Psoas muscle (tissue), 8 donors: ENCODE measurements around the gene GALNT17. TPM values are rescaled to one million over a fixed set of nuclear protein-coding genes. Genes with fewer than 3 reads are reported as not detected.

Source experiments
- ATAC-seq, 4 donors: fragments of 200-7000 bp; cut with Tn5 transposase; one replicate each; pipeline ENCODE4 v1.9.1; 2020; ENCODE audit warnings: moderate library complexity in 3 of 4, mild to moderate bottlenecking in 2 of 4
- DNase-seq, 2 donors: peaks; one replicate each; pipeline ENCODE4 v3.0.0-alpha.2; 2020
- H3K27ac ChIP-seq: fragments of 200-600 bp; one replicate; pipeline ENCODE4 v1.8.0; 2022
- H3K27me3 ChIP-seq, 3 donors: fragments of 200-600 bp in 1 of 3; one replicate each; pipeline versions ENCODE4 v1.6.1 to v1.8.0; 2013 to 2022; ENCODE audit warnings: low read length in 2 of 3, mild to moderate bottlenecking in 2 of 3, moderate library complexity in 1 of 3; ENCODE audit not compliant: insufficient read depth in 3 of 3
- H3K36me3 ChIP-seq, 2 donors: fragments of 200-600 bp in 1 of 2; one replicate each; pipeline versions ENCODE4 v1.6.1 to v1.8.0; 2013 to 2022; ENCODE audit warnings: low read depth in 1 of 2, mild to moderate bottlenecking in 1 of 2, moderate library complexity in 1 of 2; ENCODE audit not compliant: insufficient read depth in 1 of 2
- H3K4me1 ChIP-seq: fragments of 200-600 bp; one replicate; pipeline ENCODE4 v1.8.0; 2022
- H3K4me3 ChIP-seq: fragments of 200-600 bp; one replicate; pipeline ENCODE4 v1.8.0; 2022; ENCODE audit warnings: mild to moderate bottlenecking
- H3K9me3 ChIP-seq: fragments of 200-600 bp; one replicate; pipeline ENCODE4 v1.8.0; 2022
- WGBS, 3 donors: extraction: QIAGEN DNeasy Blood & Tissue Kit; methylation state at CpG; one replicate each; pipeline versions ENCODE4 v1.1.6 to v1.1.7; 2013; 5-methylcytosine and 5-hydroxymethylcytosine counted together
- intact Hi-C, 2 donors: fragments of 100-400 bp; cut with DNase I; formaldehyde crosslinking; loops; one replicate each; pipeline versions ENCODE4 v1.11.0 to v1.14.2; 2022
- polyA plus RNA-seq, 3 donors: library from polyadenylated mRNA; stranded (reverse); fragments of 200-250 nt; gene quantifications; one replicate each; pipeline ENCODE4 v1.2.3, GENCODE V29; 2013
- total RNA-seq, 4 donors: library from RNA; stranded (reverse); fragmentation: NEBNext Ultra II Directional in 2 of 4; extraction: Animal tissue kit (Norgen Biotek cat#: 25700) in 2 of 4; gene quantifications; one replicate each; pipeline versions ENCODE4 v1.2.1 to v1.2.4, GENCODE V29; 2021 to 2023
- TF ChIP-seq, protein P1 (sequence below): fragments of 200-600 bp; IDR thresholded peaks from one replicate; pipeline ENCODE4 v1.8.0; 2022; ENCODE audit warnings: antibody characterized with exemption
- donor health status: healthy with polysubstance abuse.
- donor health status: DM: no; HTN: no; CAD: no; lungs with moderate emphysema.
- donor health status: Bipolar disorder and iron deficiency.
- donor health status: healthy.
- donor health status: DM: yes; HTN: yes; CAD: no.
- donor health status: DM: no; HTN: no; CAD: no.
- donor health status: DM: no; HTN: no; CAD: no.
- donor health status: DM: yes; HTN: yes; CAD: no.

Gene GALNT17
- total and polyA plus RNA-seq, 7 donors = 0.17 to 3.5 (median 0.65) TPM

DNA sequence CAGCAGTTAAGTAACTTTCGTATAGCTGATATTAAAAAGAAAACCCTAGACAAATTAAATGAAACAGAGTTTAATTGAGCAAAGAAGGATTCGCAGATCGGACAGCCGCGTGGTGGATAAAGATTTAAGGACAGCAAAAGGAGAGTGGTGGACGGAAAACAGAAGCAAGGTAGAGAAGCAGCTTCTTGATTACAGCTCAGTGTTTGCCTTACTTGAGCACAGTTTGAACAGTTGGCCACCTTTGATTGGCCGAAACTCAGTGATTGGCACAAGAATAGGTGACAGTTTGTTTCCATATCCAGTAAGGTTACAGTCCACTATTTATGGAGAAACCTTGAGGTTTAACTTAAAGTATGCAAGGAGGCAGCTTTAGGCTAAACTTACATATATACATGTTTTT, 231.7 kb downstream of the GALNT17 start:
- ATAC-seq (no peak), DNase-seq (no peak)
- no peaks in the 10 kb centered on the region for H3K4me1 ChIP-seq
- H3K9me3 ChIP-seq = peaks cover 1% of the 10 kb centered on the region
- intact Hi-C loops = no loop called here
- H3K36me3 ChIP-seq = no peaks in the 10 kb centered on the region
- 90 to 97% (median 95%) methylated on average over 7 of the region's 7 CpGs for WGBS, 3 donors
- no peak overlapping the region for H3K27ac ChIP-seq
- TF ChIP-seq, protein P1, sequence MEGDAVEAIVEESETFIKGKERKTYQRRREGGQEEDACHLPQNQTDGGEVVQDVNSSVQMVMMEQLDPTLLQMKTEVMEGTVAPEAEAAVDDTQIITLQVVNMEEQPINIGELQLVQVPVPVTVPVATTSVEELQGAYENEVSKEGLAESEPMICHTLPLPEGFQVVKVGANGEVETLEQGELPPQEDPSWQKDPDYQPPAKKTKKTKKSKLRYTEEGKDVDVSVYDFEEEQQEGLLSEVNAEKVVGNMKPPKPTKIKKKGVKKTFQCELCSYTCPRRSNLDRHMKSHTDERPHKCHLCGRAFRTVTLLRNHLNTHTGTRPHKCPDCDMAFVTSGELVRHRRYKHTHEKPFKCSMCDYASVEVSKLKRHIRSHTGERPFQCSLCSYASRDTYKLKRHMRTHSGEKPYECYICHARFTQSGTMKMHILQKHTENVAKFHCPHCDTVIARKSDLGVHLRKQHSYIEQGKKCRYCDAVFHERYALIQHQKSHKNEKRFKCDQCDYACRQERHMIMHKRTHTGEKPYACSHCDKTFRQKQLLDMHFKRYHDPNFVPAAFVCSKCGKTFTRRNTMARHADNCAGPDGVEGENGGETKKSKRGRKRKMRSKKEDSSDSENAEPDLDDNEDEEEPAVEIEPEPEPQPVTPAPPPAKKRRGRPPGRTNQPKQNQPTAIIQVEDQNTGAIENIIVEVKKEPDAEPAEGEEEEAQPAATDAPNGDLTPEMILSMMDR = no peak
- H3K4me3 ChIP-seq = no peak overlapping the region
- no peaks in the 10 kb centered on the region for H3K27me3 ChIP-seq

DNA sequence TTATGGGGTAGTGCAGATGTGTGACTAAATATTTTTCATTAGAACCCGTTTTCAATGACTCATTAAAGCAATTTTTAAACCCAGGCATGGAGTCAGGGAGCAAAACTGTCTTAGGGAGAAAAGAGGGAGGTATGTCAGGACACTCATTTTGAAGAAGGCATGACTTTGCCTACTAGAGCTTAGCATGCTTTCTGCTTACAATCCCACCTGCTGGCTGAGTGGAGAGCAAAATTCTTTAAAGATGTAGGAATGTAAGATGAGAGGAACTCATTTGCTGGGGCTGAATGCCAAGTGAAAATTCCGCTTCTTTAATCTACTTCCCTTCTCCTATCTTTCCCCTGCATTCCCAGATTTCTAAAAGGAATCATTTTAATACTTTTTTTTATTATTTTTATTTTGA, 232.6 kb downstream of the GALNT17 start:
- Histone ChIP-seq H3K27ac (no peak overlapping the region), H3K4me1 (no peaks in the 10 kb centered on the region), H3K36me3 (no peaks in the 10 kb centered on the region), H3K27me3 (no peaks in the 10 kb centered on the region), H3K9me3 (no peaks in the 10 kb centered on the region), H3K4me3 (no peak overlapping the region)
- TF ChIP-seq, protein P1 = no peak
- DNase-seq (no peak), ATAC-seq (no peak)
- intact Hi-C loops = no loop called here
- 63 to 66% (median 64%) methylated on average over 2 of the region's 2 CpGs for WGBS, 3 donors

DNA sequence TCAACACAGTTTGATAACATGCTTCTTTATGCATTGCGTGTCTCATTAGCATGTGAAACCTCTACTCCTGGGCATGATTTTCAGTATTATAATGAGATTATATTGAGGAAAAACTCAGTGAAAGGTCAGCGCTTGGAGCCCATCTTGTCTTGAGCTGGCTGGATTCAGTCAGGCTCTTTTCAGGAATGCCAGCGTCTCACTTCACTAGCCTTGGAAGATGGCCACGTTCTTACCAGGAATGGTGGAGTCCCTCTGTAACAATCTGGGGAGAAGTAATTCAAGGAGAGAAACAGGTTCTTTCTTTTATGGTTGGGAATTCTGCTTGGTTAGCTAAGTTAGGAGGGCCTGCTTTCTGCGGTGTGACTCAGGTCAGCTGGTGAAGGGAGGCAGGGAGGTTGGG, 241.0 kb downstream of the GALNT17 start:
- Histone ChIP-seq H3K9me3 (peaks cover 8% of the 10 kb centered on the region), H3K27me3 (no peaks in the 10 kb centered on the region), H3K4me3 (no peak overlapping the region), H3K27ac (no peak overlapping the region), H3K4me1 (no peaks in the 10 kb centered on the region), H3K36me3 (no peaks in the 10 kb centered on the region)
- intact Hi-C loops = no loop called here
- DNase-seq (no peak), ATAC-seq (no peak)
- WGBS, 3 donors = 78 to 96% (median 86%) methylated on average over 5 of the region's 5 CpGs
- TF ChIP-seq, protein P1 = no peak

DNA sequence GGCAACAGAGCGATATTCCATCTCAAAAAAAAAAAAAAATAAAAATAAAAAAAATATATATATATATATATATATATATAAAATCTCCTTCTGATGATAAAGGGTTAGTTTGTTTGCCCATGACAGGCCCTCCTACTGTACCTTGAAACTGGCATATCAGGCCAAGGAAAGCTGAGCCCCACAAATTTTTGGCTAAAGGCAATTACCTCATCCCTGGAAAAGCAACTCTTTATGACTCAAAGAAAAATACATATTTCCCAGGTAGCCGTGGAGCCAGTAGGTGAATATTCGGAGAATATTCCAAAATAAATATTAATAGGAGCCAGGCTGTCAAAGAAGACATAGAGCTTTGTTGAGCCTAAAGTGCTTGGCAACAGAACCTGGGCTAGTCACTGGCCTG, 245.1 kb downstream of the GALNT17 start:
- H3K36me3 ChIP-seq = no peaks in the 10 kb centered on the region
- H3K27me3 ChIP-seq = peaks cover 0 to 4% (median 0%) of the 10 kb centered on the region in 3 donors
- no peaks in the 10 kb centered on the region for H3K4me1 ChIP-seq
- ATAC-seq (no peak), DNase-seq (no peak)
- 65 to 90% (median 70%) methylated on average over 3 of the region's 3 CpGs for WGBS, 3 donors
- peaks cover 8% of the 10 kb centered on the region for H3K9me3 ChIP-seq
- no peak overlapping the region for H3K27ac ChIP-seq
- TF ChIP-seq, protein P1 = no peak
- intact Hi-C loops = no loop called here
- H3K4me3 ChIP-seq = no peak overlapping the region

GRCh38 chr7:71377469-71377868, 245.5 kb downstream of the GALNT17 start:
- Histone ChIP-seq H3K4me1 (no peaks in the 10 kb centered on the region), H3K36me3 (no peaks in the 10 kb centered on the region), H3K9me3 (peaks cover 8% of the 10 kb centered on the region), H3K27me3 (peaks cover 0 to 4% (median 0%) of the 10 kb centered on the region in 3 donors), H3K27ac (no peak overlapping the region), H3K4me3 (no peak overlapping the region)
- no peak for DNase-seq
- intact Hi-C loops = no loop called here
- TF ChIP-seq, protein P1 = no peak
- WGBS, 3 donors = 79 to 86% (median 83%) methylated on average over 3 of the region's 3 CpGs
- ATAC-seq = no peak
